Thyroid gland (tissue), 4 donors: ENCODE data around the gene CPLANE2. TPM values are rescaled to one million over a fixed set of nuclear protein-coding genes. Genes with fewer than 3 reads are reported as not detected.
"Not testable (repeated sequence)": the region's sequence is repeated elsewhere in the genome, so short reads cannot be mapped to it uniquely, and the experiment has no call there.

ENCODE experiments used
- DNase-seq, 2 donors: peaks; one replicate each; pipeline ENCODE4 v3.0.0-alpha.2; 2019
- H3K27ac ChIP-seq, 3 donors: fragments of 200-600 bp; sonication (generic); 1 replicate in 2 of 3; 2 replicates in 1 of 3; pipeline ENCODE4 v1.5.1; 2016 to 2019; ENCODE audit warnings: mild to moderate bottlenecking in 1 of 3, moderate library complexity in 1 of 3
- H3K27me3 ChIP-seq: fragments of 200-600 bp; sonication (generic); one replicate; pipeline ENCODE4 v1.5.1; 2019
- H3K36me3 ChIP-seq, 2 donors: fragments of 200-600 bp; sonication (generic); one replicate each; pipeline ENCODE4 v1.5.1; 2016 to 2019
- H3K4me1 ChIP-seq, 2 donors: fragments of 200-600 bp; sonication (generic); one replicate each; pipeline ENCODE4 v1.5.1; 2017 to 2019
- H3K4me3 ChIP-seq, 3 donors: fragments of 200-600 bp; sonication (generic); replicated peaks in 1 of 3; 1 replicate in 2 of 3; 2 replicates in 1 of 3; pipeline ENCODE4 v1.5.1; 2016; ENCODE audit warnings: mild to moderate bottlenecking in 1 of 3
- H3K9me3 ChIP-seq: fragments of 200-600 bp; sonication (generic); one replicate; pipeline ENCODE4 v1.5.1; 2017
- CTCF ChIP-seq, 6 experiments: fragments of 200-600 bp in 3 of 6; fragments of 450-650 bp in 3 of 6; sonication (generic) in 3 of 6; IDR thresholded peaks; one replicate each; pipeline ENCODE4 v1.5.1; 2016 to 2019; ENCODE audit warnings: antibody characterized with exemption in 6 of 6, mild to moderate bottlenecking in 2 of 6, inconsistent platforms in 1 of 6, moderate library complexity in 1 of 6
- POLR2A ChIP-seq, 2 donors: fragments of 450-650 bp; IDR thresholded peaks; one replicate each; pipeline ENCODE4 v1.6.1; 2017; ENCODE audit warnings: antibody characterized with exemption in 2 of 2, mild to moderate bottlenecking in 2 of 2, moderate library complexity in 1 of 2
- WGBS, 2 donors: methylation state at CpG; one replicate each; pipeline ENCODE4 v1.1.5; 2017; 5-methylcytosine and 5-hydroxymethylcytosine counted together
- intact Hi-C: fragments of 100-400 bp; cut with DNase I; formaldehyde crosslinking; loops from one replicate; pipeline ENCODE4 v1.15.1; 2023
- total RNA-seq, 4 donors: library from RNA; depleted of rRNA; stranded (reverse); fragments of >200 nt; gene quantifications; one replicate each; pipeline ENCODE4 v1.2.3, GENCODE V29; 2016

CPLANE2 gene
- total RNA-seq, 4 donors from 2014 or later = 4.3 to 21.8 (median 15.3) TPM

- Histone ChIP-seq H3K4me1 (peaks cover 9 to 16% of the 10 kb centered on the region in 2 donors), H3K9me3 (no peaks in the 10 kb centered on the region), H3K27me3 (no peaks in the 10 kb centered on the region), H3K36me3 (no peaks in the 10 kb centered on the region), H3K4me3 (peak overlapping the region in 1 of 3 donors; percentile 32), H3K27ac (peak overlapping the region; percentile 60 to 87 (median 64))
- intact Hi-C loops = no loop called here
- DNase-seq = peak; percentile 89 to 91
- TF ChIP-seq POLR2A (IDR thresholded peaks at IDR 0.05) = peak in 1 of 2 donors; percentile 66
- TF ChIP-seq CTCF (IDR thresholded peaks at IDR 0.05) = no peak
- 11 to 23% methylated on average over 26 to 33 of the region's 46 CpGs for WGBS, 2 donors
These were observed 10.3 kb downstream of the CPLANE2 start for GRCh38 chr1:16226490-16227179.

GRCh38 chr1:16226129-16226489 lies 10.9 kb downstream of the CPLANE2 start:
- H3K4me1 ChIP-seq = peaks cover 9 to 16% of the 10 kb centered on the region in 2 donors
- no peaks in the 10 kb centered on the region for H3K36me3 ChIP-seq
- peak overlapping the region; percentile 60 to 87 (median 64) for H3K27ac ChIP-seq
- H3K9me3 ChIP-seq = no peaks in the 10 kb centered on the region
- peak overlapping the region in 1 of 3 donors; percentile 32 for H3K4me3 ChIP-seq
- intact Hi-C loops = no loop called here
- 81 to 93% methylated on average over 7 of the region's 7 CpGs for WGBS, 2 donors
- TF ChIP-seq CTCF (IDR thresholded peaks at IDR 0.05) (no peak), POLR2A (IDR thresholded peaks at IDR 0.05) (no peak)
- DNase-seq = no peak
- no peaks in the 10 kb centered on the region for H3K27me3 ChIP-seq

- Histone ChIP-seq H3K36me3 (no peaks in the 10 kb centered on the region), H3K27ac (no peak overlapping the region), H3K27me3 (no peaks in the 10 kb centered on the region), H3K4me1 (peaks cover 9 to 16% of the 10 kb centered on the region in 2 donors), H3K4me3 (no peak overlapping the region), H3K9me3 (no peaks in the 10 kb centered on the region)
- no peak for TF ChIP-seq POLR2A (IDR thresholded peaks at IDR 0.05)
- no peak for TF ChIP-seq CTCF (IDR thresholded peaks at IDR 0.05)
- DNase-seq = no peak
- intact Hi-C loops = no loop called here
- 63 to 73% methylated on average over 3 of the region's 3 CpGs for WGBS, 2 donors
These were observed 12.5 kb downstream of the CPLANE2 start for GRCh38 chr1:16224472-16224871.

GRCh38 chr1:16222716-16223115 lies 14.3 kb downstream of the CPLANE2 start:
- H3K4me3 ChIP-seq, H3K27ac ChIP-seq, H3K9me3 ChIP-seq, H3K27me3 ChIP-seq, H3K36me3 ChIP-seq, intact Hi-C loops, DNase-seq: not testable (repeated sequence)
- H3K4me1 ChIP-seq = peaks cover 9 to 12% of the 10 kb centered on the region in 2 donors
- 95 to 96% methylated on average over 14 of the region's 14 CpGs for WGBS, 2 donors

- peaks cover 0 to 12% of the 10 kb centered on the region in 2 donors for H3K4me1 ChIP-seq
- H3K9me3 ChIP-seq = no peaks in the 10 kb centered on the region
- no peaks in the 10 kb centered on the region for H3K36me3 ChIP-seq
- no peak overlapping the region for H3K27ac ChIP-seq
- TF ChIP-seq CTCF (IDR thresholded peaks at IDR 0.05) (no peak), POLR2A (IDR thresholded peaks at IDR 0.05) (no peak)
- no peak for DNase-seq
- 96 to 98% methylated on average over 1 of the region's 1 CpG for WGBS, 2 donors
- intact Hi-C loops = no loop called here
- H3K4me3 ChIP-seq = no peak overlapping the region
- no peaks in the 10 kb centered on the region for H3K27me3 ChIP-seq
These were observed 15.5 kb downstream of the CPLANE2 start for GRCh38 chr1:16221499-16221898.
